CD4-positive, alpha-beta T cell treated with Interleukin-10 for 1 hour (primary cell): ENCODE data around the gene CCT8.

ENCODE experiments used
- DNase-seq: peaks from one replicate; pipeline ENCODE4 v3.0.0-alpha.2; 2020

The CCT8 gene

GRCh38 chr21:29073222-29074006 lies at the start of gene CCT8:
Gene CCT8 (minus strand): TSS chr21:29073648. CDS start chr21:29073590, 58 bp downstream.
- peak; percentile 99 for DNase-seq

GRCh38 chr21:29121759-29122158 lies 48.3 kb upstream of the CCT8 start:
- no peak for DNase-seq

- no peak for DNase-seq
These were observed 44.0 kb upstream of the CCT8 start for GRCh38 chr21:29117372-29117955.

- no peak for DNase-seq
These were observed 42.5 kb upstream of the CCT8 start for GRCh38 chr21:29115899-29116298.

- no peak for DNase-seq
These were observed 41.5 kb upstream of the CCT8 start for GRCh38 chr21:29114765-29115500.

- DNase-seq, result no peak
These were observed 31.8 kb upstream of the CCT8 start for GRCh38 chr21:29105218-29105617.

GRCh38 chr21:29104239-29104708 lies 30.8 kb upstream of the CCT8 start:
- no peak for DNase-seq

- no peak for DNase-seq
These were observed 29.4 kb upstream of the CCT8 start for GRCh38 chr21:29102791-29103257.

GRCh38 chr21:29098156-29098555 lies 24.7 kb upstream of the CCT8 start:
- DNase-seq, result no peak

GRCh38 chr21:29096218-29097015 lies 23.0 kb upstream of the CCT8 start:
- no peak for DNase-seq

- DNase-seq, result no peak
These were observed 18.9 kb upstream of the CCT8 start for GRCh38 chr21:29092102-29092959.

- DNase-seq, result no peak
These were observed 17.6 kb upstream of the CCT8 start for GRCh38 chr21:29091033-29091432.

GRCh38 chr21:29085106-29085752 lies 11.8 kb upstream of the CCT8 start:
- no peak for DNase-seq

- no peak for DNase-seq
These were observed 10.9 kb upstream of the CCT8 start for GRCh38 chr21:29084372-29084771.

- DNase-seq, result no peak
These were observed 9.9 kb upstream of the CCT8 start for GRCh38 chr21:29083306-29083705.

- DNase-seq, result no peak
These were observed 8.8 kb upstream of the CCT8 start for GRCh38 chr21:29082046-29082815.

GRCh38 chr21:29080454-29080941 lies 7.0 kb upstream of the CCT8 start:
- DNase-seq, result peak; percentile 56

GRCh38 chr21:29078869-29079767 lies 5.7 kb upstream of the CCT8 start:
- DNase-seq, result peak; percentile 66

- peak; percentile 30 for DNase-seq
These were observed 4.2 kb upstream of the CCT8 start for GRCh38 chr21:29077651-29078090.
